ENCODE measurements around the gene IL15RA. TPM values are rescaled to one million over a fixed set of nuclear protein-coding genes. Genes with fewer than 3 reads are reported as not detected.
"Not testable (repeated sequence)": the region's sequence is repeated elsewhere in the genome, so short reads cannot be mapped to it uniquely, and the experiment has no call there.

Gene IL15RA
- total and polyA plus RNA-seq, 7 donors: 7.9 to 13.1 (median 9.6) TPM

DNA sequence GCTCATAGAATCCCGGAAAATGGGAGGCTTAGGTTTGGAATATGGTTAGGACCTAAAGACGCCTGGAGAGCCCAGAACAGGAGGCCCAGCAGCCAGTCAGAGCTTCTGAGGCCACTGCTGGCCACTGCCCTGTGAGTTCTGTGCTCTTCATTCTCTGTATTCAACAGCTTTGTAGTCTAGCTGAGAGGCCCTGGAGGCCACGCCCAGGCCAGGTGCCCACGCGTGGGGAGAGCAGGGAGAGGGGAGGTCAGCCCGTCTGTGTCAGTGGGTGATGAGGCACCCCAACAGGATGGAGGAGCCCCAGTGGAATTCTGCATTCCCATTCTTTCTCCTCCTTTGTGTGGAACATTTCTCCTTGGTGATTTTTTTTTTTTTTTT lies 29.1 kb downstream of the IL15RA start:
- Histone ChIP-seq H3K4me3 (no peak overlapping the region), H3K27me3 (ENCODE audit: insufficient read depth in 3 of 3, low read length in 2 of 3) (no peaks in the 10 kb centered on the region), H3K4me1 (peaks cover 21% of the 10 kb centered on the region), H3K36me3 (ENCODE audit: insufficient read depth in 1 of 2, low read depth in 1 of 2) (peaks cover 0 to 15% of the 10 kb centered on the region in 2 donors), H3K9me3 (no peaks in the 10 kb centered on the region), H3K27ac (no peak overlapping the region)
- DNase-seq (peak in 1 of 2 donors; percentile 28), ATAC-seq (no peak)
- intact Hi-C loops (cut with DNase I): no loop called here
- WGBS, 3 donors: 87 to 98% (median 96%) methylated on average over 6 of the region's 6 CpGs
- no peak for TF ChIP-seq CTCF (IDR thresholded peaks at IDR 0.05)

DNA sequence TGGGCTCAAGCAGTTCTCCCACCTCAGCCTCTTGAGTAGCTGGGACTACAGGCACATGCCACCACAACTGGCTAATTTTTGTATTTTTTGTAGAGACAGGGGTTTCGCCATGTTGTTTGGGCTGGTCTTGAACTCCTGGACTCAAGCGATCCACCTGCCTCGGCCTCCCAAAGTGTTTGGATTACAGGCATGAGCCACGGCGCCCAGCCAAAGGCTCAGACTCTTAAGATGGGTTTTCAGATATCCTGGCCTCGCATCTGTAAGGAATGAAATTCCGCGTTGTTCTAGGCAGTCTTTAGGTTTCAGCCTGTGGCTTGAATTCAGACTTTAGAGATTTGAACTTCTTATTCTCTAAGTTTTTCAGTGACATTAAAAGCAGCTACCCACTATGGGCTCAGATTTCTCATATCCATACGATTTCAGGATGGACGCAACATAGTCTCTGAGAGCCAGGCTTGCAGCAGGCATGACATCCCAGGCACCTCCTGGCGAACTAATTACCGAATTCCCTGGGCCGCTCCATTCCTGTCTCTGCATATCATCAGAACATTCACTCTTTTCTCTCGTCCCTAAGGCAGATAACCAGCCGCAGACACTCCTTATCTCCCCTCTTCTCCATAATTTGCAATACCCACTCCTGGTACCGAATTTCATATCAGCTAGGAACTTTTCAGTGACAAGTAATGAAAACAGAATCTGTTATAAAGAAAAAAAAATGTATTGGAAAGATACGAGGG lies 29.7 kb downstream of the IL15RA start:
- no peak for ATAC-seq
- 95% methylated on average over 17 of the region's 17 CpGs for WGBS, 3 donors
- Histone ChIP-seq H3K4me1 (peaks cover 25% of the 10 kb centered on the region), H3K27ac (no peak overlapping the region), H3K4me3 (no peak overlapping the region), H3K36me3 (ENCODE audit: insufficient read depth in 1 of 2, low read depth in 1 of 2) (peaks cover 0 to 9% of the 10 kb centered on the region in 2 donors), H3K9me3 (no peaks in the 10 kb centered on the region), H3K27me3 (ENCODE audit: insufficient read depth in 3 of 3, low read length in 2 of 3) (no peaks in the 10 kb centered on the region)
- DNase-seq: peak in 1 of 2 donors; percentile 15
- intact Hi-C loops (cut with DNase I): no loop called here
- no peak for TF ChIP-seq CTCF (IDR thresholded peaks at IDR 0.05)

- TF ChIP-seq CTCF (IDR thresholded peaks at IDR 0.05): no peak
- WGBS, 3 donors: 90 to 94% (median 94%) methylated on average over 8 of the region's 8 CpGs
- intact Hi-C loops (cut with DNase I): no loop called here
These were observed 30.6 kb downstream of the IL15RA start for GRCh38 chr10:5946786-5947185.

GRCh38 chr10:5946419-5946775 lies 30.9 kb downstream of the IL15RA start:
- WGBS, 3 donors: 86 to 91% (median 89%) methylated on average over 10 of the region's 10 CpGs
- H3K9me3 ChIP-seq; intact Hi-C loops (cut with DNase I); H3K4me3 ChIP-seq; H3K27me3 ChIP-seq (ENCODE audit: insufficient read depth in 3 of 3, low read length in 2 of 3); H3K36me3 ChIP-seq (ENCODE audit: insufficient read depth in 1 of 2, low read depth in 1 of 2); ATAC-seq: not testable (repeated sequence)
- peak in 1 of 2 donors; percentile 14 for DNase-seq
- peaks cover 31% of the 10 kb centered on the region for H3K4me1 ChIP-seq
- H3K27ac ChIP-seq: peak overlapping the region; percentile 77

More at GRCh38 chr10:5946786-5947185, 30.6 kb downstream of the IL15RA start:
- no peaks in the 10 kb centered on the region for H3K9me3 ChIP-seq
- H3K27ac ChIP-seq: peak overlapping the region; percentile 77
- no peak overlapping the region for H3K4me3 ChIP-seq
- H3K4me1 ChIP-seq: peaks cover 31% of the 10 kb centered on the region
- ATAC-seq (no peak), DNase-seq (peak in 1 of 2 donors; percentile 50)
- no peaks in the 10 kb centered on the region for H3K27me3 ChIP-seq (ENCODE audit: insufficient read depth in 3 of 3, low read length in 2 of 3)
- H3K36me3 ChIP-seq (ENCODE audit: insufficient read depth in 1 of 2, low read depth in 1 of 2): peaks cover 0 to under 1% of the 10 kb centered on the region in 2 donors

DNA sequence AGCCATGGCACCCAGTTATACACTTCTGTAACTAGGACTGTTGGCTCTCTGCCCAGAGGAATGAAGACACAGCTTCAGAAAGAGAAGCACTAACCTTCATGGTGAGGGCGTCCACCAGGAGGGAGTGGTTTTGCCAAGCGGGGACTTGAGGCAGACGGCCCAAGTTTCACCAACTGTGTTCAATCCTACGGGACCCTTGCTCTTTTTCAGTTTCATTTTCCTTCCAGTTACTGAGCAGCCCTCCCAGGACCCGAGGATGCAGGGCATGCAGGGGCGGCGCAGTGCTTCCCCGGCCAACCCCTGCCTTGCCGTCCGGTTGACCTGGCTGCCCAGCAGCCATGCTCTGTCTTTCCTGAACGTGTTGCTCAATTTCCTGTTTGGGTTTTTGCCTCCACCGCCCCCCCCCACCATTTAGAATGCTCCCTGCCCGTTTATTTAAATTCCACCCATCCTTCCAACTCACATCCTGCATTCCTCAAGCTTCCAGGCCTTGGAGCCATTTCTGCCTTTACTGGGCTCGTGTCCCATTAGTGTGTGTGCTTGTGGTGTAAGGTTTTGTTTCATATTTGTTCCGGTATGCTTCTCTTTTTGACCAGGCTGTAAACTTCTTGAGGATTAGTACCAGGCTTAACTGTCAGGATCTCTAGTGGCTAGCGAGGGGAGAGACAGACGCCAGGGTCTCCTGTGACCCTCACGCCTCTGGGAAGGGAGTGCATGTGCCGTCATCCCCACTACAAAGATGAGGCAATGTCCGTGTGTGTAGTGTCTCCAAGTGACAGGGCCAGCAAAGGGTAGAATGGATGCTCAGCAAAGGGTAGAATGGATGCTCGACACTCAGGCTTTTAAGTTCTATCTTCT lies 31.6 kb downstream of the IL15RA start:
- H3K4me3 ChIP-seq: peak overlapping the region; percentile 49
- ATAC-seq (peak in 3 of 4 donors; percentile 15 to 34 (median 23)), DNase-seq (peak; percentile 74 to 76)
- H3K27me3 ChIP-seq (ENCODE audit: insufficient read depth in 3 of 3, low read length in 2 of 3): no peaks in the 10 kb centered on the region
- no peaks in the 10 kb centered on the region for H3K36me3 ChIP-seq (ENCODE audit: insufficient read depth in 1 of 2, low read depth in 1 of 2)
- intact Hi-C loops (cut with DNase I): no loop called here
- no peaks in the 10 kb centered on the region for H3K9me3 ChIP-seq
- WGBS, 3 donors: 43 to 49% (median 43%) methylated on average over 21 of the region's 21 CpGs
- peaks cover 31% of the 10 kb centered on the region for H3K4me1 ChIP-seq
- no peak for TF ChIP-seq CTCF (IDR thresholded peaks at IDR 0.05)
- peak overlapping the region; percentile 77 for H3K27ac ChIP-seq
